CD14-positive monocyte (primary cell): ENCODE measurements around the gene MED27. TPM values are rescaled to one million over a fixed set of nuclear protein-coding genes. Genes with fewer than 3 reads are reported as not detected.

Experiments used
- DNase-seq, 3 donors: peaks; one replicate each; pipeline ENCODE4 v3.0.0-alpha.2; 2011 to 2022
- H2AFZ ChIP-seq: 2 replicates; pipeline ENCODE4 v1.6.0; 2012; ENCODE audit warnings: mild to moderate bottlenecking, low read depth, low read length, inconsistent platforms; ENCODE audit not compliant: insufficient read depth, poor library complexity, severe bottlenecking
- H3K27ac ChIP-seq, 2 donors: 1 replicate in 1 of 2; 2 replicates in 1 of 2; pipeline ENCODE4 v1.5.1; 2012 to 2013; ENCODE audit warnings: low read length in 2 of 2, control low read depth in 1 of 2, inconsistent platforms in 1 of 2, low read depth in 1 of 2, mild to moderate bottlenecking in 1 of 2
- H3K27me3 ChIP-seq, 2 donors: one replicate each; pipeline versions ENCODE4 v1.6.0 to v1.6.1; 2011 to 2013; ENCODE audit warnings: low read length in 2 of 2; ENCODE audit not compliant: control insufficient read depth in 2 of 2, insufficient read depth in 2 of 2
- H3K36me3 ChIP-seq, 2 donors: replicated peaks in 1 of 2; 1 replicate in 1 of 2; 2 replicates in 1 of 2; pipeline versions ENCODE4 v1.5.1 to v1.6.1; 2012 to 2013; ENCODE audit warnings: low read length in 2 of 2, control low read depth in 1 of 2, inconsistent platforms in 1 of 2, mild to moderate bottlenecking in 1 of 2; ENCODE audit not compliant: insufficient read depth in 2 of 2, control insufficient read depth in 1 of 2
- H3K4me1 ChIP-seq, 2 donors: 1 replicate in 1 of 2; 2 replicates in 1 of 2; pipeline versions ENCODE4 v1.5.1 to v1.6.1; 2012 to 2013; ENCODE audit warnings: low read length in 2 of 2, control low read depth in 1 of 2, inconsistent platforms in 1 of 2, mild to moderate bottlenecking in 1 of 2, moderate library complexity in 1 of 2; ENCODE audit not compliant: insufficient read depth in 2 of 2, control insufficient read depth in 1 of 2
- H3K4me2 ChIP-seq: replicated peaks from 2 replicates; pipeline ENCODE3; 2012; ENCODE audit warnings: low read length, moderate library complexity, mild to moderate bottlenecking; ENCODE audit not compliant: poor library complexity, severe bottlenecking; ENCODE audit errors: extremely low read depth
- H3K4me3 ChIP-seq, 3 experiments: fragments of 200-600 bp in 1 of 3; sonication (generic) in 1 of 3; replicated peaks in 1 of 3; 1 replicate in 2 of 3; 2 replicates in 1 of 3; pipeline ENCODE4 v1.5.1; 2011 to 2013; ENCODE audit warnings: low read length in 3 of 3, mild to moderate bottlenecking in 3 of 3, control low read depth in 2 of 3, low read depth in 2 of 3, inconsistent platforms in 1 of 3, moderate library complexity in 1 of 3
- H3K79me2 ChIP-seq: 2 replicates; pipeline ENCODE4 v1.6.0; 2012; ENCODE audit warnings: mild to moderate bottlenecking, control low read depth, inconsistent platforms, low read length, moderate library complexity; ENCODE audit not compliant: insufficient read depth
- H3K9ac ChIP-seq: 2 replicates; pipeline ENCODE4 v1.6.0; 2017; ENCODE audit warnings: low read length, mild to moderate bottlenecking; ENCODE audit not compliant: insufficient read depth, poor library complexity, severe bottlenecking
- H3K9me3 ChIP-seq, 2 donors: replicated peaks in 1 of 2; 1 replicate in 1 of 2; 2 replicates in 1 of 2; pipeline versions ENCODE4 v1.5.1 to v1.6.1; 2012 to 2013; ENCODE audit warnings: low read length in 2 of 2, control low read depth in 1 of 2; ENCODE audit not compliant: control insufficient read depth in 1 of 2, insufficient read depth in 1 of 2
- H4K20me1 ChIP-seq: 2 replicates; pipeline ENCODE4 v1.6.0; 2012; ENCODE audit warnings: mild to moderate bottlenecking, low read length, control low read depth, moderate library complexity; ENCODE audit not compliant: insufficient read depth
- H3K27ac Mint-ChIP-seq, 7 donors: one replicate each; pipeline ENCODE4 v1.8.0; 2020; ENCODE audit warnings: mild to moderate bottlenecking in 7 of 7, mixed read lengths in 7 of 7, moderate library complexity in 6 of 7, inconsistent platforms in 2 of 7
- H3K27me3 Mint-ChIP-seq, 3 donors: one replicate each; pipeline ENCODE4 v1.8.0; 2021 to 2022; ENCODE audit warnings: low read depth in 3 of 3, mild to moderate bottlenecking in 3 of 3, mixed read lengths in 3 of 3, moderate library complexity in 3 of 3, inconsistent platforms in 1 of 3
- H3K36me3 Mint-ChIP-seq, 2 donors: one replicate each; pipeline ENCODE4 v1.8.0; 2020; ENCODE audit warnings: mixed read lengths in 2 of 2, inconsistent platforms in 1 of 2, mild to moderate bottlenecking in 1 of 2
- H3K4me1 Mint-ChIP-seq: one replicate; pipeline ENCODE4 v1.8.0; 2020; ENCODE audit warnings: mild to moderate bottlenecking, mixed read lengths
- H3K4me3 Mint-ChIP-seq, 2 donors: one replicate each; pipeline ENCODE4 v1.8.0; 2020; ENCODE audit warnings: mild to moderate bottlenecking in 2 of 2, mixed read lengths in 2 of 2, moderate library complexity in 1 of 2
- H3K9me3 Mint-ChIP-seq, 7 donors: one replicate each; pipeline ENCODE4 v1.8.0; 2020 to 2022; ENCODE audit warnings: mixed read lengths in 7 of 7, mild to moderate bottlenecking in 6 of 7, moderate library complexity in 6 of 7, inconsistent platforms in 2 of 7
- WGBS: methylation state at CpG from one replicate; pipeline ENCODE4 v1.1.5; 2013; ENCODE audit warnings: missing lambda C conversion rate; ENCODE audit not compliant: insufficient coverage; 5-methylcytosine and 5-hydroxymethylcytosine counted together
- intact Hi-C, 2 donors: fragments of 100-400 bp; cut with micrococcal nuclease; formaldehyde crosslinking; loops; one replicate each; pipeline versions ENCODE4 v1.15.0 to v1.15.1; 2023
- polyA minus RNA-seq: library from RNA; depleted of rRNA, polyadenylated mRNA; stranded (reverse); fragments of >200 nt; gene quantifications from 2 replicates; pipeline ENCODE4 v1.2.3, GENCODE V29; 2012
- polyA plus RNA-seq, 3 donors: library from polyadenylated mRNA; depleted of rRNA in 1 of 3; unstranded in 2 of 3; stranded (reverse) in 1 of 3; fragments of 300-500 nt in 2 of 3; fragments of >200 nt in 1 of 3; fragmentation: Illumina TruSeq in 2 of 3; gene quantifications; 1 replicate in 2 of 3; 2 replicates in 1 of 3; pipeline ENCODE4 v1.2.3, GENCODE V29; 2012 to 2021
- total RNA-seq, 12 experiments: library from RNA in 1 of 12; stranded (reverse) in 1 of 12; fragments of 120-200 nt in 1 of 12; gene quantifications; one replicate each; pipeline ENCODE4 v1.2.4 and lab custom pipeline; 2013 to 2026; ENCODE audit warnings: mixed read lengths in 6 of 12, inconsistent platforms in 1 of 12
- TF ChIP-seq, protein P1 (sequence below): fragments of 200-600 bp; IDR thresholded peaks from one replicate; pipeline ENCODE4 v1.8.0; 2022; ENCODE audit warnings: antibody characterized with exemption, mild to moderate bottlenecking

MED27 gene, protein sequence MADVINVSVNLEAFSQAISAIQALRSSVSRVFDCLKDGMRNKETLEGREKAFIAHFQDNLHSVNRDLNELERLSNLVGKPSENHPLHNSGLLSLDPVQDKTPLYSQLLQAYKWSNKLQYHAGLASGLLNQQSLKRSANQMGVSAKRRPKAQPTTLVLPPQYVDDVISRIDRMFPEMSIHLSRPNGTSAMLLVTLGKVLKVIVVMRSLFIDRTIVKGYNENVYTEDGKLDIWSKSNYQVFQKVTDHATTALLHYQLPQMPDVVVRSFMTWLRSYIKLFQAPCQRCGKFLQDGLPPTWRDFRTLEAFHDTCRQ
- total RNA-seq (2013), result 16.6 TPM
- polyA plus RNA-seq (10 to 100 TPM; 14.0 to 26.9 (median 25.8) TPM), polyA minus RNA-seq (9.0 and 13.3 TPM in 2 replicates), total RNA-seq (lab: John Stamatoyannopoulos, UW) (3.2 to 10.4 (median 9.0) reads per million in 11 experiments)

DNA sequence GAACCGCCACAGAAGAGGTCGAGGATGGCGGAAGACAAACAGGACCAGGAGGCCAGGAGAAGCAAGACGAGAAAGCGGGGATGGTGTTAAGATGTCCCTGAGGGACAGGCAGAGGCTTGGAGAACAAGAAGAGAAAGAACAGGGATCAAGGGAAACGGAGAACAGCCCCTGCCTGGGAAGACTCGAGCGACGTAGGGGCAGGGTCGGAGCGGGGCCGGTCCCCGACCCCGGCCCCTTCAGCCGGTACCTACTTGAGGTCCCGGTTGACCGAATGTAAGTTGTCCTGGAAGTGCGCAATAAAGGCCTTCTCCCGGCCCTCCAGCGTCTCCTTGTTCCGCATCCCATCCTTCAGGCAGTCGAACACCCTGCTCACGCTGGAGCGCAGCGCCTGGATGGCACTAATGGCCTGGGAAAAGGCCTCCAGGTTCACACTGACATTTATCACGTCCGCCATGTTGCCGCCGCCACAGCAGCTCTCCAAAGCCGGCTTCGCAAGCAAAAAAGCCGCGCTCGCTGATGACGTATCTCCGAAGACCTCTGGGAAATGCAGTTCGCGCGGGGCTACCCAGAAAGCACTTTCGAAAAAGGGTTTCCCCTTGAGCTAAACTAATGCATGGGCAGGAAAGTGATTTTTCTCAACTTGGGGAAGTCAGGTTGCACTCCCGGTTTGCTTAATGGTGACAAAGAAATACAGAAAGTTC lies at the start of gene MED27:
Gene MED27 (minus strand): TSS at position 477 of the 701 bp plus-strand sequence. CDS start 23 bp downstream, at position 454.
- peak within 1 kb of the TSS; percentile 81 for H3K9ac ChIP-seq
- no peaks in the 10 kb centered on the region for H3K9me3 ChIP-seq
- H3K27me3 Mint-ChIP-seq, result peaks cover 0 to 5% (median 4%) of the 10 kb centered on the region in 3 donors
- peaks cover 28 to 30% of the 10 kb centered on the region in 2 donors for H3K36me3 ChIP-seq
- no peaks in the 10 kb centered on the region for H3K9me3 Mint-ChIP-seq
- peak; percentile 88 to 95 (median 89) for DNase-seq
- H3K36me3 Mint-ChIP-seq, result peaks cover 30% of the 10 kb centered on the region in 2 donors
- H3K4me2 ChIP-seq, result peak within 1 kb of the TSS; percentile 96
- no peaks in the 10 kb centered on the region for H3K27me3 ChIP-seq
- H3K4me1 Mint-ChIP-seq, result peaks cover 25% of the 10 kb centered on the region
- H3K27ac Mint-ChIP-seq, result peak within 1 kb of the TSS; percentile 73 to 97 (median 85)
- under 1% methylated on average over 40 of the region's 41 CpGs for WGBS
- peaks cover 15 to 22% of the 10 kb centered on the region in 2 donors for H3K4me1 ChIP-seq
- peaks cover 22% of the 10 kb centered on the region for H3K79me2 ChIP-seq
- H3K4me3 ChIP-seq, result peak within 1 kb of the TSS; percentile 75 to 88 (median 86)
- peak within 1 kb of the TSS; percentile 87 for H2AFZ ChIP-seq
- peak within 1 kb of the TSS; percentile 91 to 99 for H3K4me3 Mint-ChIP-seq
- TF ChIP-seq, protein P1, sequence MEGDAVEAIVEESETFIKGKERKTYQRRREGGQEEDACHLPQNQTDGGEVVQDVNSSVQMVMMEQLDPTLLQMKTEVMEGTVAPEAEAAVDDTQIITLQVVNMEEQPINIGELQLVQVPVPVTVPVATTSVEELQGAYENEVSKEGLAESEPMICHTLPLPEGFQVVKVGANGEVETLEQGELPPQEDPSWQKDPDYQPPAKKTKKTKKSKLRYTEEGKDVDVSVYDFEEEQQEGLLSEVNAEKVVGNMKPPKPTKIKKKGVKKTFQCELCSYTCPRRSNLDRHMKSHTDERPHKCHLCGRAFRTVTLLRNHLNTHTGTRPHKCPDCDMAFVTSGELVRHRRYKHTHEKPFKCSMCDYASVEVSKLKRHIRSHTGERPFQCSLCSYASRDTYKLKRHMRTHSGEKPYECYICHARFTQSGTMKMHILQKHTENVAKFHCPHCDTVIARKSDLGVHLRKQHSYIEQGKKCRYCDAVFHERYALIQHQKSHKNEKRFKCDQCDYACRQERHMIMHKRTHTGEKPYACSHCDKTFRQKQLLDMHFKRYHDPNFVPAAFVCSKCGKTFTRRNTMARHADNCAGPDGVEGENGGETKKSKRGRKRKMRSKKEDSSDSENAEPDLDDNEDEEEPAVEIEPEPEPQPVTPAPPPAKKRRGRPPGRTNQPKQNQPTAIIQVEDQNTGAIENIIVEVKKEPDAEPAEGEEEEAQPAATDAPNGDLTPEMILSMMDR, result no peak
- no peaks in the 10 kb centered on the region for H4K20me1 ChIP-seq
- intact Hi-C loops, result loop anchor here (5.0 to 10.0 kb wide), 4 partner anchors 165 to 798 kb away; partner anchors contain the start of genes AK8 (in 1 of the 2), GTF3C4 (in 1 of the 2) and SPACA9 (in 1 of the 2)
- H3K27ac ChIP-seq, result peak within 1 kb of the TSS; percentile 25 to 82

DNA sequence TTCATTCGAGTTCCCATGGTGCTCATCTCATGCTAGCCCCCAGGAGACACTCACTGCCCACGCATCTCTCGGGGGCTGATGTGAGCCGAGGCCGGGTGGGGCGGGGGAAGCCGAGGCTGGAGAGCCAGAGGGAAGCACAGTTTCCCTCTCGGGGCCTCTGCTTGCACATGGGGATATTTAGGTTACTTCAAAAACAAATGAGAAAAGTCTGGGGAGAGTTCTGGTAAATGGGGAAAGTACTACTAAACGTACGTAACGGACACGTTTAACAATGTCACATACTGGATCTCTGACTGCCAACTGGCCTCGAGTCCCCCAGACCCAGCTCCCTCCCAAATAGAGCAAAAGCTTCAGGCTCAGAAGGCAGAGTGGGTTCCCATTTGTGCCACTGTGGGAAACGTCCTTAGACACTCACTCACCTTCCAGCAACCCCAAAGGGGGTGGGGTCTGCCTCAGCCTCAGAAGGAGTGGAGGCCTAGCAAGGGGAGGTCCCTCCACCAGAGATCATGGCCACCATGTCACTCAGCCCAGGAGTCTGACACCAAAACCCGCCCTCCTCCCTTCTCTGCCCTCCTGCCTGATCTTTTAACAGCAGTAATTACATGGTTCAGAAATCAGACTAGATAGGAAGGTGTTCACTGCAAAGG lies 48.3 kb upstream of the MED27 start:
- no peak overlapping the region for H3K4me2 ChIP-seq
- H3K9me3 Mint-ChIP-seq, result peaks cover 0 to 2% (median 0%) of the 10 kb centered on the region in 7 donors

More for the DNA sequence above, 48.3 kb upstream of the MED27 start:
- intact Hi-C loops, result no loop called here
- Histone ChIP-seq H3K36me3 (no peaks in the 10 kb centered on the region), H2AFZ (no peak overlapping the region), H3K4me3 (no peak overlapping the region), H3K4me1 (no peaks in the 10 kb centered on the region), H3K9ac (no peak overlapping the region), H3K27ac (no peak overlapping the region), H3K79me2 (no peaks in the 10 kb centered on the region), H3K27me3 (peaks cover 24 to 37% of the 10 kb centered on the region in 2 donors), H4K20me1 (no peaks in the 10 kb centered on the region), H3K9me3 (no peaks in the 10 kb centered on the region)
- no peak overlapping the region for H3K27ac Mint-ChIP-seq
- peaks cover 2% of the 10 kb centered on the region for H3K4me1 Mint-ChIP-seq
- no peak overlapping the region for H3K4me3 Mint-ChIP-seq
- 92% methylated on average over 7 of the region's 15 CpGs for WGBS
- no peaks in the 10 kb centered on the region for H3K36me3 Mint-ChIP-seq
- peaks cover 41 to 56% (median 44%) of the 10 kb centered on the region in 3 donors for H3K27me3 Mint-ChIP-seq
- TF ChIP-seq, protein P1, result no peak
- no peak for DNase-seq
